IMR-90 (cell line): ENCODE results near the gene COL23A1. TPM values are rescaled to one million over a fixed set of nuclear protein-coding genes. Genes with fewer than 3 reads are reported as not detected.

Source experiments
- ATAC-seq: fragments of 200-7000 bp; cut with Tn5 transposase; 2 replicates; pipeline ENCODE4 v1.9.1; 2020; ENCODE audit warnings: low read depth, mild to moderate bottlenecking, moderate library complexity
- BruUV-seq: library from RNA; stranded (reverse); fragments of 400-500 nt; replicated peaks from 2 replicates; lab custom pipeline; 2021; lab: Mats Ljungman, UMichigan
- CTCF ChIA-PET: fragments of 300-600 bp; formaldehyde crosslinking; extraction: SDS; loops from one replicate; lab custom pipeline; 2021; ENCODE audit warnings: antibody characterized with exemption; lab: Yijun Ruan, JAX
- POLR2A ChIA-PET: fragments of 300-600 bp; sonication (Branson Sonifier 250); formaldehyde crosslinking; loops from one replicate; lab custom pipeline; 2022; ENCODE audit warnings: antibody characterized with exemption; ENCODE audit not compliant: unreplicated experiment; lab: Charles Lee
- DNase-seq: peaks from one replicate; pipeline ENCODE4 v3.0.0; 2013
- H2AFZ ChIP-seq: replicated peaks from 2 replicates; pipeline ENCODE3; 2013; ENCODE audit warnings: low read length, mild to moderate bottlenecking; ENCODE audit not compliant: poor library complexity
- H2AK5ac ChIP-seq: 2 replicates; pipeline ENCODE4 v1.6.1; 2013; ENCODE audit warnings: low read depth, low read length, inconsistent platforms
- H2AK9ac ChIP-seq: replicated peaks from 2 replicates; pipeline ENCODE3; 2013; ENCODE audit warnings: mild to moderate bottlenecking, low read depth, low read length, moderate library complexity; ENCODE audit not compliant: poor library complexity
- H2BK120ac ChIP-seq: 2 replicates; pipeline ENCODE4 v1.6.1; 2013; ENCODE audit warnings: low read depth, low read length, inconsistent platforms
- H2BK15ac ChIP-seq: 3 replicates; pipeline ENCODE4 v1.6.1; 2013; ENCODE audit warnings: low read depth, low read length, inconsistent platforms
- H2BK20ac ChIP-seq: 2 replicates; pipeline ENCODE4 v1.6.1; 2013; ENCODE audit warnings: low read depth, mild to moderate bottlenecking, inconsistent platforms, low read length, moderate library complexity
- H2BK5ac ChIP-seq: 2 replicates; pipeline ENCODE4 v1.6.1; 2013; ENCODE audit warnings: mild to moderate bottlenecking, low read depth, low read length, inconsistent platforms; ENCODE audit not compliant: poor library complexity, severe bottlenecking
- H3K14ac ChIP-seq: replicated peaks from 2 replicates; pipeline ENCODE4 v1.6.1; 2013; ENCODE audit warnings: low read depth, low read length, inconsistent platforms
- H3K18ac ChIP-seq: 2 replicates; pipeline ENCODE4 v1.6.1; 2013; ENCODE audit warnings: low read depth, low read length, control low read depth
- H3K23ac ChIP-seq: 2 replicates; pipeline ENCODE4 v1.6.1; 2013; ENCODE audit warnings: low read depth, low read length, inconsistent platforms
- H3K27ac ChIP-seq: 2 replicates; pipeline ENCODE4 v1.5.1; 2013; ENCODE audit warnings: mild to moderate bottlenecking, control low read depth, low read length; ENCODE audit not compliant: insufficient read depth
- H3K27me3 ChIP-seq: 2 replicates; pipeline ENCODE4 v1.6.1; 2013; ENCODE audit warnings: low read length; ENCODE audit not compliant: control insufficient read depth, insufficient read depth
- H3K36me3 ChIP-seq: 2 replicates; pipeline ENCODE4 v1.6.1; 2013; ENCODE audit warnings: low read length, mixed read lengths; ENCODE audit not compliant: control insufficient read depth, insufficient read depth
- H3K4ac ChIP-seq: 2 replicates; pipeline ENCODE4 v1.6.1; 2013; ENCODE audit warnings: low read depth, low read length, inconsistent platforms
- H3K4me1 ChIP-seq: 2 replicates; pipeline ENCODE4 v1.6.1; 2013; ENCODE audit warnings: low read length, mixed read lengths; ENCODE audit not compliant: control insufficient read depth, insufficient read depth
- H3K4me2 ChIP-seq: 2 replicates; pipeline ENCODE4 v1.6.1; 2013; ENCODE audit warnings: low read depth, mild to moderate bottlenecking, control low read depth, low read length, moderate library complexity
- H3K4me3 ChIP-seq: 2 replicates; pipeline ENCODE4 v1.5.1; 2013; ENCODE audit warnings: low read depth, mild to moderate bottlenecking, control low read depth, low read length, moderate library complexity; ENCODE audit not compliant: insufficient read depth
- H3K56ac ChIP-seq: 2 replicates; pipeline ENCODE4 v1.6.1; 2013; ENCODE audit warnings: low read length, inconsistent platforms; ENCODE audit not compliant: insufficient read depth; ENCODE audit errors: extremely low read depth
- H3K79me1 ChIP-seq, 2 experiments: 2 replicates each; pipeline ENCODE4 v1.6.1; 2013; ENCODE audit warnings: low read length in 2 of 2, inconsistent platforms in 1 of 2, low read depth in 1 of 2
- H3K9ac ChIP-seq: 2 replicates; pipeline ENCODE4 v1.6.1; 2013; ENCODE audit warnings: low read depth, low read length, control low read depth
- H3K9me1 ChIP-seq: 2 replicates; pipeline ENCODE4 v1.6.1; 2013; ENCODE audit warnings: low read length, inconsistent platforms; ENCODE audit not compliant: insufficient read depth
- H3K9me3 ChIP-seq: 2 replicates; pipeline ENCODE4 v1.6.1; 2013; ENCODE audit warnings: low read length; ENCODE audit not compliant: control insufficient read depth, insufficient read depth
- H4K20me1 ChIP-seq: 2 replicates; pipeline ENCODE4 v1.6.1; 2013; ENCODE audit warnings: low read length, inconsistent platforms; ENCODE audit not compliant: insufficient read depth
- H4K5ac ChIP-seq: 2 replicates; pipeline ENCODE4 v1.6.1; 2013; ENCODE audit warnings: mild to moderate bottlenecking, low read depth, low read length, control low read depth
- H4K8ac ChIP-seq, 2 experiments: 2 replicates each; pipeline ENCODE4 v1.6.1; 2013; ENCODE audit warnings: low read depth in 2 of 2, low read length in 2 of 2, control low read depth in 1 of 2, inconsistent platforms in 1 of 2
- H4K91ac ChIP-seq: 2 replicates; pipeline ENCODE4 v1.6.1; 2013; ENCODE audit warnings: low read depth, low read length, inconsistent platforms; ENCODE audit not compliant: insufficient read depth
- BHLHE40 ChIP-seq: fragments of 150-350 bp; IDR thresholded peaks from 2 replicates; pipeline ENCODE4 v1.6.1; 2016; ENCODE audit warnings: mild to moderate bottlenecking, low read depth, low read length
- CEBPB ChIP-seq: IDR thresholded peaks from 2 replicates; pipeline ENCODE4 v1.6.1; 2012; ENCODE audit warnings: low read depth, low read length, improper control_type of control experiment
- CHD1 ChIP-seq: IDR thresholded peaks from 2 replicates; pipeline ENCODE4 v1.6.1; 2012; ENCODE audit warnings: low read depth, low read length, improper control_type of control experiment
- FOS ChIP-seq: fragments of 150-350 bp; IDR thresholded peaks from 2 replicates; pipeline ENCODE4 v1.6.1; 2016; ENCODE audit warnings: low read depth, low read length
- MAFK ChIP-seq: IDR thresholded peaks from 2 replicates; pipeline ENCODE4 v1.6.1; 2012; ENCODE audit warnings: low read depth, low read length, improper control_type of control experiment
- MAZ ChIP-seq: IDR thresholded peaks from 2 replicates; pipeline ENCODE4 v1.6.1; 2012; ENCODE audit warnings: low read depth, mild to moderate bottlenecking, low read length, improper control_type of control experiment, moderate library complexity, borderline replicate concordance
- MXI1 ChIP-seq: IDR thresholded peaks from 2 replicates; pipeline ENCODE4 v1.6.1; 2012; ENCODE audit warnings: low read depth, mild to moderate bottlenecking, low read length, moderate library complexity, borderline replicate concordance
- NFE2L2 ChIP-seq: fragments of 150-350 bp; IDR thresholded peaks from 2 replicates; pipeline ENCODE4 v1.6.1; 2016; ENCODE audit warnings: low read depth, mild to moderate bottlenecking, low read length
- POLR2A ChIP-seq: IDR thresholded peaks from 2 replicates; pipeline ENCODE4 v1.6.1; 2012; ENCODE audit warnings: mild to moderate bottlenecking, low read depth, low read length
- RAD21 ChIP-seq: IDR thresholded peaks from 2 replicates; pipeline ENCODE4 v1.6.1; 2012; ENCODE audit warnings: low read length, improper control_type of control experiment
- RCOR1 ChIP-seq: IDR thresholded peaks from 2 replicates; pipeline ENCODE4 v1.6.1; 2012; ENCODE audit warnings: mild to moderate bottlenecking, low read length, improper control_type of control experiment; ENCODE audit not compliant: insufficient replicate concordance
- RFX5 ChIP-seq: IDR thresholded peaks from 2 replicates; pipeline ENCODE4 v1.8.0; 2012; ENCODE audit warnings: low read depth, mild to moderate bottlenecking, low read length, moderate library complexity
- SMC3 ChIP-seq: fragments of 150-350 bp; IDR thresholded peaks from 2 replicates; pipeline ENCODE4 v1.6.1; 2016; ENCODE audit warnings: low read depth, mild to moderate bottlenecking, antibody characterized with exemption, low read length, moderate library complexity
- whole genome bisulfite sequencing, 2 experiments: methylation state at CpG; one replicate each; pipeline versions ENCODE4 v1.1.5 to v1.1.7; 2013; ENCODE audit warnings: missing lambda C conversion rate in 2 of 2; ENCODE audit not compliant: insufficient read length in 1 of 2; ENCODE audit errors: extremely low coverage in 2 of 2; 5-methylcytosine and 5-hydroxymethylcytosine counted together
- dilution Hi-C: fragments of 300-500 bp; cut with HindIII; formaldehyde crosslinking; loops from one replicate; pipeline ENCODE4 v1.14.3; 2018; ENCODE audit warnings: low sequenced_read_pairs; ENCODE audit not compliant: unreplicated experiment
- in situ Hi-C: fragments of 300-500 bp; cut with MboI; formaldehyde crosslinking; loops from 3 replicates; pipeline ENCODE4 v1.14.3; 2019; ENCODE audit warnings: low sequenced_read_pairs, inconsistent platforms, mixed read lengths
- intact Hi-C: fragments of 100-400 bp; cut with micrococcal nuclease; formaldehyde crosslinking; loops from 2 replicates; pipeline ENCODE4 v1.10.0; 2022
- polyA plus RNA-seq, 3 experiments: library from polyadenylated mRNA; depleted of rRNA; stranded (reverse); fragments of >200 nt; gene quantifications; 2 replicates each; pipeline ENCODE4 v1.2.3, GENCODE V29; 2012; ENCODE audit warnings: low replicate concordance in 1 of 3
- total RNA-seq: library from RNA; depleted of rRNA; stranded (reverse); fragments of >200 nt; gene quantifications from 2 replicates; pipeline ENCODE4 v1.2.3, GENCODE V29; 2012
- TF ChIP-seq, protein P1 (sequence below): fragments of 150-350 bp; IDR thresholded peaks from 2 replicates; pipeline ENCODE4 v1.6.1; 2017; ENCODE audit warnings: mild to moderate bottlenecking, antibody characterized with exemption, low read length, low read depth
- TF ChIP-seq, protein P2 (sequence below): fragments of 150-350 bp; IDR thresholded peaks from 2 replicates; pipeline ENCODE4 v1.6.1; 2016; ENCODE audit warnings: low read depth, mild to moderate bottlenecking, low read length, moderate library complexity, borderline replicate concordance
- TF ChIP-seq, protein P3 (sequence below): conservative IDR thresholded peaks from 2 replicates; pipeline ENCODE4 v1.5.1; 2012; ENCODE audit warnings: mild to moderate bottlenecking, low read depth, low read length, improper control_type of control experiment

The COL23A1 gene
- total and polyA plus RNA-seq, 2 of the 4 experiments (the other 2 are of a cell fraction), result not detected

DNA sequence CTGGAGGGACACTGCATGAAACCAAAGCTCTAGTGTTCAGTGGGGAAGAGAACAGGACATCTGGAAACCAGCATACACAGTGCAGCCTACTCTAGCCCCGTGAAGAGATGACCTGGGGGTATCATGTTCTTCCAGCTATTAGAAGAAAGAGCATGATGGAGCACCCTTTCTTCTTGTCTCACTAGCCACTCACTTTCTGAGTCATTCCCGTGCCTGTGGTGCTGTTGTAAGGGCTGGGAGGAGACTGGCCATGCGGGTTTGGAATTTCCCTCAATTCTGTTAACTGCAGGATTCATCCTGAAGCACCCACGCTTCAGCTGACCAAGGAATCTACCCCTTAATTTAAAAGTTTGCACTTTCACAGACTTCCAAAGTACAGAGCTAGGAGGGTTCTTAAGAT, 137.0 kb downstream of the COL23A1 start:
- Histone ChIP-seq H2AK9ac (no peak overlapping the region), H4K20me1 (no peaks in the 10 kb centered on the region), H3K4ac (no peak overlapping the region), H3K56ac (no peak overlapping the region), H2AFZ (no peak overlapping the region), H3K36me3 (no peaks in the 10 kb centered on the region), H4K5ac (no peak overlapping the region), H4K91ac (no peak overlapping the region), H3K4me2 (no peak overlapping the region), H2BK15ac (no peak overlapping the region), H3K4me1 (no peaks in the 10 kb centered on the region), H3K27ac (no peak overlapping the region), H4K8ac (no peak overlapping the region), H3K9ac (no peak overlapping the region), H3K23ac (no peak overlapping the region), H2AK5ac (no peak overlapping the region), H3K4me3 (no peak overlapping the region), H2BK120ac (no peak overlapping the region), H3K9me1 (no peaks in the 10 kb centered on the region), H2BK20ac (no peak overlapping the region), H2BK5ac (no peak overlapping the region), H3K79me1 (no peaks in the 10 kb centered on the region), H3K9me3 (peaks cover 13% of the 10 kb centered on the region), H3K18ac (no peak overlapping the region), H3K27me3 (no peaks in the 10 kb centered on the region), H3K14ac (no peak overlapping the region)
- ATAC-seq (no peak), DNase-seq (peak; percentile 41)
- TF ChIP-seq, protein P1, sequence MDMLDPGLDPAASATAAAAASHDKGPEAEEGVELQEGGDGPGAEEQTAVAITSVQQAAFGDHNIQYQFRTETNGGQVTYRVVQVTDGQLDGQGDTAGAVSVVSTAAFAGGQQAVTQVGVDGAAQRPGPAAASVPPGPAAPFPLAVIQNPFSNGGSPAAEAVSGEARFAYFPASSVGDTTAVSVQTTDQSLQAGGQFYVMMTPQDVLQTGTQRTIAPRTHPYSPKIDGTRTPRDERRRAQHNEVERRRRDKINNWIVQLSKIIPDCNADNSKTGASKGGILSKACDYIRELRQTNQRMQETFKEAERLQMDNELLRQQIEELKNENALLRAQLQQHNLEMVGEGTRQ, result no peak
- TF ChIP-seq SMC3, result no peak
- TF ChIP-seq BHLHE40, result no peak
- TF ChIP-seq FOS, result no peak
- no peak for TF ChIP-seq CEBPB
- no peak for TF ChIP-seq POLR2A
- TF ChIP-seq, protein P2, sequence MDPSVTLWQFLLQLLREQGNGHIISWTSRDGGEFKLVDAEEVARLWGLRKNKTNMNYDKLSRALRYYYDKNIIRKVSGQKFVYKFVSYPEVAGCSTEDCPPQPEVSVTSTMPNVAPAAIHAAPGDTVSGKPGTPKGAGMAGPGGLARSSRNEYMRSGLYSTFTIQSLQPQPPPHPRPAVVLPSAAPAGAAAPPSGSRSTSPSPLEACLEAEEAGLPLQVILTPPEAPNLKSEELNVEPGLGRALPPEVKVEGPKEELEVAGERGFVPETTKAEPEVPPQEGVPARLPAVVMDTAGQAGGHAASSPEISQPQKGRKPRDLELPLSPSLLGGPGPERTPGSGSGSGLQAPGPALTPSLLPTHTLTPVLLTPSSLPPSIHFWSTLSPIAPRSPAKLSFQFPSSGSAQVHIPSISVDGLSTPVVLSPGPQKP, result no peak
- TF ChIP-seq CHD1, result no peak
- TF ChIP-seq RFX5, result no peak
- no peak for TF ChIP-seq NFE2L2
- no peak for TF ChIP-seq MAFK
- TF ChIP-seq, protein P3, sequence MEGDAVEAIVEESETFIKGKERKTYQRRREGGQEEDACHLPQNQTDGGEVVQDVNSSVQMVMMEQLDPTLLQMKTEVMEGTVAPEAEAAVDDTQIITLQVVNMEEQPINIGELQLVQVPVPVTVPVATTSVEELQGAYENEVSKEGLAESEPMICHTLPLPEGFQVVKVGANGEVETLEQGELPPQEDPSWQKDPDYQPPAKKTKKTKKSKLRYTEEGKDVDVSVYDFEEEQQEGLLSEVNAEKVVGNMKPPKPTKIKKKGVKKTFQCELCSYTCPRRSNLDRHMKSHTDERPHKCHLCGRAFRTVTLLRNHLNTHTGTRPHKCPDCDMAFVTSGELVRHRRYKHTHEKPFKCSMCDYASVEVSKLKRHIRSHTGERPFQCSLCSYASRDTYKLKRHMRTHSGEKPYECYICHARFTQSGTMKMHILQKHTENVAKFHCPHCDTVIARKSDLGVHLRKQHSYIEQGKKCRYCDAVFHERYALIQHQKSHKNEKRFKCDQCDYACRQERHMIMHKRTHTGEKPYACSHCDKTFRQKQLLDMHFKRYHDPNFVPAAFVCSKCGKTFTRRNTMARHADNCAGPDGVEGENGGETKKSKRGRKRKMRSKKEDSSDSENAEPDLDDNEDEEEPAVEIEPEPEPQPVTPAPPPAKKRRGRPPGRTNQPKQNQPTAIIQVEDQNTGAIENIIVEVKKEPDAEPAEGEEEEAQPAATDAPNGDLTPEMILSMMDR, result no peak
- no peak for TF ChIP-seq RAD21
- no peak for TF ChIP-seq MAZ
- TF ChIP-seq RCOR1, result no peak
- no peak for TF ChIP-seq MXI1
- in situ Hi-C loops (no loop called here), intact Hi-C loops (no loop called here), dilution Hi-C loops (no loop called here)
- no TSS peak for BruUV-seq
- POLR2A ChIA-PET, result no interaction called here
- no CpG with 5 or more reads among the region's 4 CpGs for WGBS, 2 experiments
- CTCF ChIA-PET, result interaction anchor here (0.7 kb wide), 1 partner anchor 8 kb away, joined by 3 read pairs; no protein-coding TSS in a partner anchor
